Measurements from ENCODE around the gene GATAD2A.

Gene GATAD2A

GRCh38 chr19:19385896-19386869 lies 19.3 kb upstream of the GATAD2A start:
- no peak for TF ChIP-seq CTCF (IDR thresholded peaks at IDR 0.05)

- no peak for TF ChIP-seq CTCF (IDR thresholded peaks at IDR 0.05)
Measured at GRCh38 chr19:19387108-19387507, 18.4 kb upstream of the GATAD2A start.

- TF ChIP-seq CTCF (IDR thresholded peaks at IDR 0.05) = no peak
Measured at GRCh38 chr19:19388568-19389555, 16.6 kb upstream of the GATAD2A start.

GRCh38 chr19:19399733-19400433 lies 5.6 kb upstream of the GATAD2A start:
- no peak for TF ChIP-seq CTCF (IDR thresholded peaks at IDR 0.05)

- no peak for TF ChIP-seq CTCF (IDR thresholded peaks at IDR 0.05)
Measured at GRCh38 chr19:19402656-19403372, 2.7 kb upstream of the GATAD2A start.

GRCh38 chr19:19403373-19403901 lies 2.0 kb upstream of the GATAD2A start:
- TF ChIP-seq CTCF (IDR thresholded peaks at IDR 0.05) = no peak

All from LNCAP (cell line).